Ishikawa (cell line): ENCODE data around the gene SEPTIN10.

Source experiments
- CEBPB ChIP-seq: IDR thresholded peaks from 2 replicates; pipeline ENCODE4 v1.6.1; 2012
- CREB1 ChIP-seq: IDR thresholded peaks from 2 replicates; pipeline ENCODE4 v1.6.1; 2012; ENCODE audit warnings: low read depth
- EP300 ChIP-seq: IDR thresholded peaks from 2 replicates; pipeline ENCODE4 v1.6.1; 2012; ENCODE audit warnings: borderline replicate concordance
- FOXM1 ChIP-seq: IDR thresholded peaks from 2 replicates; pipeline ENCODE4 v1.6.1; 2012; ENCODE audit warnings: low read depth, borderline replicate concordance
- MAX ChIP-seq: IDR thresholded peaks from 2 replicates; pipeline ENCODE4 v1.6.1; 2012
- RAD21 ChIP-seq: IDR thresholded peaks from 2 replicates; pipeline ENCODE4 v1.6.1; 2012; ENCODE audit warnings: low read depth
- REST ChIP-seq: IDR thresholded peaks from 2 replicates; pipeline ENCODE4 v1.6.1; 2012; ENCODE audit warnings: low read depth, mild to moderate bottlenecking
- TAF1 ChIP-seq: IDR thresholded peaks from 2 replicates; pipeline ENCODE4 v1.6.1; 2012; ENCODE audit warnings: low read depth, mild to moderate bottlenecking
- TCF12 ChIP-seq: IDR thresholded peaks from 2 replicates; pipeline ENCODE4 v1.6.1; 2012; ENCODE audit warnings: low read depth
- TEAD4 ChIP-seq: IDR thresholded peaks from 2 replicates; pipeline ENCODE4 v1.6.1; 2012
- USF1 ChIP-seq: IDR thresholded peaks from 2 replicates; pipeline ENCODE4 v1.6.1; 2012
- YY1 ChIP-seq: IDR thresholded peaks from 2 replicates; pipeline ENCODE4 v1.6.1; 2012; ENCODE audit warnings: low read depth

GRCh38 chr2:109607766-109608165, 6.0 kb downstream of the SEPTIN10 start:
- TF ChIP-seq RAD21 (no peak), FOXM1 (no peak), TAF1 (no peak), EP300 (no peak), MAX (no peak), TCF12 (no peak), REST (no peak), CEBPB (no peak), TEAD4 (no peak), YY1 (no peak), CREB1 (no peak), USF1 (no peak)
